HG02973 (cell line): ENCODE results near the gene KIF5C.
"Not testable (repeated sequence)": the region's sequence is repeated elsewhere in the genome, so short reads cannot be mapped to it uniquely, and the experiment has no call there.

ENCODE experiments used
- ATAC-seq: cut with Tn5 transposase; IDR thresholded peaks from one replicate; pipeline ENCODE4 v1.9.1; 2021; ENCODE audit warnings: moderate library complexity; ENCODE audit not compliant: unreplicated experiment

KIF5C gene

GRCh38 chr2:148959745-148960144, 84.7 kb downstream of the KIF5C start:
- no peak for ATAC-seq

- ATAC-seq, result no peak
Measured at GRCh38 chr2:148960483-148960882, 85.5 kb downstream of the KIF5C start.

- no peak for ATAC-seq
Measured at GRCh38 chr2:148963461-148963860, 88.4 kb downstream of the KIF5C start.

- peak; percentile 51 for ATAC-seq
Measured at GRCh38 chr2:148965623-148966437, 90.8 kb downstream of the KIF5C start.

GRCh38 chr2:148966438-148966758, 91.4 kb downstream of the KIF5C start:
- no peak for ATAC-seq

- ATAC-seq, result no peak
Measured at GRCh38 chr2:148967056-148967455, 92.0 kb downstream of the KIF5C start.

- no peak for ATAC-seq
Measured at GRCh38 chr2:148967578-148967977, 92.6 kb downstream of the KIF5C start.

GRCh38 chr2:148968301-148968700, 93.3 kb downstream of the KIF5C start:
- no peak for ATAC-seq

- no peak for ATAC-seq
Measured at GRCh38 chr2:148968776-148969319, 93.8 kb downstream of the KIF5C start.

- no peak for ATAC-seq
Measured at GRCh38 chr2:148969659-148970061, 94.6 kb downstream of the KIF5C start.

GRCh38 chr2:148970385-148970784, 95.4 kb downstream of the KIF5C start:
- no peak for ATAC-seq

- ATAC-seq, result peak; percentile 93
Measured at GRCh38 chr2:148971547-148971946, 96.5 kb downstream of the KIF5C start.

- no peak for ATAC-seq
Measured at GRCh38 chr2:148974095-148974494, 99.1 kb downstream of the KIF5C start.

- no peak for ATAC-seq
Measured at GRCh38 chr2:148978026-148978685, 103.1 kb downstream of the KIF5C start.

GRCh38 chr2:148978706-148979105, 103.7 kb downstream of the KIF5C start:
- ATAC-seq, result no peak

GRCh38 chr2:148979164-148979918, 104.3 kb downstream of the KIF5C start:
- no peak for ATAC-seq

- ATAC-seq, result no peak
Measured at GRCh38 chr2:148979919-148980277, 104.9 kb downstream of the KIF5C start.

- not testable (repeated sequence) for ATAC-seq
Measured at GRCh38 chr2:148980496-148980895, 105.5 kb downstream of the KIF5C start.

- ATAC-seq, result no peak
Measured at GRCh38 chr2:148981324-148981723, 106.3 kb downstream of the KIF5C start.

- no peak for ATAC-seq
Measured at GRCh38 chr2:148981781-148982180, 106.8 kb downstream of the KIF5C start.

GRCh38 chr2:148982282-148982681, 107.3 kb downstream of the KIF5C start:
- no peak for ATAC-seq

GRCh38 chr2:148983896-148984295, 108.9 kb downstream of the KIF5C start:
- ATAC-seq, result no peak
